Activated CD8-positive, alpha-beta T cell treated with anti-CD3 and anti-CD28 coated beads for 36 hours (primary cell): ENCODE measurements around the gene FOXP1. TPM values are rescaled to one million over a fixed set of nuclear protein-coding genes. Genes with fewer than 3 reads are reported as not detected.
"Not testable (repeated sequence)": the region's sequence is repeated elsewhere in the genome, so short reads cannot be mapped to it uniquely, and the experiment has no call there.

Source experiments
- ATAC-seq: fragments of 200-7000 bp; cut with Tn5 transposase; one replicate; pipeline ENCODE4 v1.10.0; 2021; ENCODE audit warnings: mild to moderate bottlenecking, moderate library complexity
- CTCF ChIA-PET: fragments of 350-600 bp; sonication (Branson Sonifier 250); formaldehyde crosslinking; loops from one replicate; lab custom pipeline; 2021; ENCODE audit warnings: antibody characterized with exemption; lab: Charles Lee
- POLR2A ChIA-PET: fragments of 350-600 bp; sonication (Branson Sonifier 250); formaldehyde crosslinking; loops from one replicate; lab custom pipeline; 2021; ENCODE audit warnings: antibody characterized with exemption; lab: Charles Lee
- DNase-seq: peaks from one replicate; pipeline ENCODE4 v3.0.0-alpha.2; 2020
- H3K27ac Mint-ChIP-seq: one replicate; pipeline ENCODE4 v1.8.0; 2021; ENCODE audit warnings: mild to moderate bottlenecking, mixed read lengths
- H3K27me3 Mint-ChIP-seq: one replicate; pipeline ENCODE4 v1.8.0; 2021; ENCODE audit warnings: mixed read lengths
- H3K36me3 Mint-ChIP-seq: one replicate; pipeline ENCODE4 v1.8.0; 2021; ENCODE audit warnings: low read depth, mixed read lengths
- H3K4me1 Mint-ChIP-seq: one replicate; pipeline ENCODE4 v1.8.0; 2021; ENCODE audit warnings: low read depth, mixed read lengths
- H3K4me3 Mint-ChIP-seq: one replicate; pipeline ENCODE4 v1.8.0; 2021; ENCODE audit warnings: mild to moderate bottlenecking, moderate library complexity, mixed read lengths
- H3K9me3 Mint-ChIP-seq: one replicate; pipeline ENCODE4 v1.8.0; 2021; ENCODE audit warnings: mixed read lengths
- intact Hi-C: fragments of 100-400 bp; cut with micrococcal nuclease; formaldehyde crosslinking; loops from one replicate; pipeline ENCODE4 v1.10.0; 2022
- total RNA-seq, 2 experiments: library from RNA; stranded (reverse); gene quantifications; one replicate each; pipeline ENCODE4 v1.2.3, GENCODE V29; 2021
- TF ChIP-seq, protein P1 (sequence below): fragments of 200-600 bp; IDR thresholded peaks from one replicate; pipeline ENCODE4 v1.8.0; 2022; ENCODE audit warnings: antibody characterized with exemption, mild to moderate bottlenecking

Gene FOXP1
- total RNA-seq, 2 experiments from 2014 or later = 145 to 153 TPM

- Mint-ChIP-seq H3K9me3 (no peaks in the 10 kb centered on the region), H3K4me1 (peaks cover 27% of the 10 kb centered on the region), H3K36me3 (peaks cover 12% of the 10 kb centered on the region), H3K4me3 (no peak overlapping the region), H3K27ac (no peak overlapping the region), H3K27me3 (no peaks in the 10 kb centered on the region)
- TF ChIP-seq, protein P1, sequence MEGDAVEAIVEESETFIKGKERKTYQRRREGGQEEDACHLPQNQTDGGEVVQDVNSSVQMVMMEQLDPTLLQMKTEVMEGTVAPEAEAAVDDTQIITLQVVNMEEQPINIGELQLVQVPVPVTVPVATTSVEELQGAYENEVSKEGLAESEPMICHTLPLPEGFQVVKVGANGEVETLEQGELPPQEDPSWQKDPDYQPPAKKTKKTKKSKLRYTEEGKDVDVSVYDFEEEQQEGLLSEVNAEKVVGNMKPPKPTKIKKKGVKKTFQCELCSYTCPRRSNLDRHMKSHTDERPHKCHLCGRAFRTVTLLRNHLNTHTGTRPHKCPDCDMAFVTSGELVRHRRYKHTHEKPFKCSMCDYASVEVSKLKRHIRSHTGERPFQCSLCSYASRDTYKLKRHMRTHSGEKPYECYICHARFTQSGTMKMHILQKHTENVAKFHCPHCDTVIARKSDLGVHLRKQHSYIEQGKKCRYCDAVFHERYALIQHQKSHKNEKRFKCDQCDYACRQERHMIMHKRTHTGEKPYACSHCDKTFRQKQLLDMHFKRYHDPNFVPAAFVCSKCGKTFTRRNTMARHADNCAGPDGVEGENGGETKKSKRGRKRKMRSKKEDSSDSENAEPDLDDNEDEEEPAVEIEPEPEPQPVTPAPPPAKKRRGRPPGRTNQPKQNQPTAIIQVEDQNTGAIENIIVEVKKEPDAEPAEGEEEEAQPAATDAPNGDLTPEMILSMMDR = no peak
- no peak for DNase-seq
- intact Hi-C loops = no loop called here
- ATAC-seq = no peak
- ChIA-PET CTCF (no interaction called here), POLR2A (no interaction called here)
Measured at GRCh38 chr3:71532639-71533395, 50.7 kb downstream of the FOXP1 start.

GRCh38 chr3:71530903-71531530 lies 52.5 kb downstream of the FOXP1 start:
- TF ChIP-seq, protein P1 = no peak
- Mint-ChIP-seq H3K27ac (no peak overlapping the region), H3K4me3 (no peak overlapping the region), H3K27me3 (no peaks in the 10 kb centered on the region), H3K4me1 (peaks cover 19% of the 10 kb centered on the region), H3K36me3 (peaks cover 12% of the 10 kb centered on the region), H3K9me3 (no peaks in the 10 kb centered on the region)
- intact Hi-C loops = no loop called here
- DNase-seq = no peak
- ChIA-PET POLR2A (no interaction called here), CTCF (no interaction called here)
- no peak for ATAC-seq

DNA sequence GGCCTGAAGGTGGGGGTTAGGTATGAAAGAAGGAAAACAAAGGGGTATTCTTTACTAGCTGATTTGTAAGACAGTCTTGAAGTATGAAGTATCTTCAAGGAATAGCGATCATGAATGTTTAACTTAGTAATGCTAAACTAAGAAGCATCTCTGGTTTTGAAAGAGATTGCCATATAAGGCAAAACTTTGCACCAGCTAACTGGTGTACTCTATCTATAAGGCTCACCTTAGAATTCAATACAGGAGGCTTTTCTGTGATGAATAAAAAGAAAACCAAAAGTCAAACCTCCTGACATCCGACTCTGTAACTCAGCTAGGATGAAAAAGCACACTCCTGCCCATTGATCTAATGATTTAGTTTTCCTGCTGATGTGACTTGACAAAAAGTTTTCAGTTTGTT lies 54.7 kb downstream of the FOXP1 start:
- peaks cover 12% of the 10 kb centered on the region for H3K36me3 Mint-ChIP-seq
- H3K27me3 Mint-ChIP-seq = no peaks in the 10 kb centered on the region
- H3K27ac Mint-ChIP-seq = no peak overlapping the region
- no peak overlapping the region for H3K4me3 Mint-ChIP-seq
- TF ChIP-seq, protein P1 = no peak
- ChIA-PET POLR2A (interaction anchor here (1.2 kb wide), 1 partner anchor 14 kb away, joined by 3 read pairs; no protein-coding TSS in a partner anchor), CTCF (interaction anchor here (0.8 to 1.6 kb wide), 6 partner anchors 12 to 25 kb away, joined by 3 to 6 read pairs (median 3); no protein-coding TSS in a partner anchor)
- ATAC-seq (peak; percentile 55), DNase-seq (no peak)
- H3K9me3 Mint-ChIP-seq = no peaks in the 10 kb centered on the region
- intact Hi-C loops = no loop called here
- H3K4me1 Mint-ChIP-seq = peaks cover 17% of the 10 kb centered on the region

DNA sequence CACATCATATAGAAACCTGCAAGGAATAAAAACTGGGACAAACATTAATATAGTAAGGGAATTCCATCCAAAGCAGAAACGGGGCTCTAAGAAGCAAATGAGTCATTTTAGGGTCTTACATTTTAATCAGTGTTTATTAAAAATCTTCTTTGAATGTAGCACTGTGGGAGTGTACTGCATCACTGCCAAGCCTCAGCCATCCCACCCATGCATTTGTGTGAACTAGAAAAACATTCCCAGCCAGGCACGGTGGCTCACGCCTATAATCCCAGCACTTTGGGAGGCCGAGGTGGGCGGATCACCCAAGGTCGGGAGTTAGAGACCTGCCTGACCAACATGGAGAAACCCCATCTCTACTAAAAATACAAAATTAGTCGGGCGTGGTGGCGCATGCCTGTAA lies 57.1 kb downstream of the FOXP1 start:
- POLR2A ChIA-PET = not testable (repeated sequence)

DNA sequence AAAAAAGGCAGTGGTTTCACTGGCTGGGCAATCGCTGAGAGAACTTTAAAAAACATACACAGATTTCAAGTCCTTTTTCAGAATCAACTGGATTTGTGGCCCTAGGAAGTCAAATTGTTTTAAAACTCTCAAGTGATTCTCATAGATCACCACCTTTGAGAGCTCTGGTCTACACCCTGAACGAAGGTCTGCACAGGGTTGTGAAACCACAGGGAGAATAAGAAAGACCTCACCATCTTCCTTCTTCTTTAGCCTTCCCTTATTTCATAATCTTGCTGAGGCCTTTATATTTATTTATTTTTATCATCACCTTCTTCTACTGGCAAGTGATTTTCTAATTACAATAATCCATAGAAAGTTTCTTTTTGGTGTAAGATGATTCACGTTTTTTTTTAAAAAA lies 58.1 kb downstream of the FOXP1 start:
- DNase-seq = no peak
- no peak for ATAC-seq
- no peak overlapping the region for H3K4me3 Mint-ChIP-seq
- no peak overlapping the region for H3K27ac Mint-ChIP-seq
- ChIA-PET POLR2A (no interaction called here), CTCF (interaction anchor here (1.0 kb wide), 1 partner anchor 14 kb away, joined by 4 read pairs; no protein-coding TSS in a partner anchor)
- H3K9me3 Mint-ChIP-seq = no peaks in the 10 kb centered on the region
- TF ChIP-seq, protein P1 = no peak
- no peaks in the 10 kb centered on the region for H3K27me3 Mint-ChIP-seq
- peaks cover 7% of the 10 kb centered on the region for H3K36me3 Mint-ChIP-seq
- intact Hi-C loops = no loop called here
- H3K4me1 Mint-ChIP-seq = peaks cover 21% of the 10 kb centered on the region

More for the DNA sequence above, 57.1 kb downstream of the FOXP1 start:
- H3K9me3 Mint-ChIP-seq, ATAC-seq, DNase-seq, intact Hi-C loops, CTCF ChIA-PET, H3K27me3 Mint-ChIP-seq, H3K4me3 Mint-ChIP-seq, H3K36me3 Mint-ChIP-seq, H3K27ac Mint-ChIP-seq: not testable (repeated sequence)
- peaks cover 15% of the 10 kb centered on the region for H3K4me1 Mint-ChIP-seq
